Ishikawa (cell line): ENCODE data around the gene FGFBP1.
A peak's percentile ranks its signal among the peaks of the same experiment; 100 is the strongest.

ENCODE experiments used
- CEBPB ChIP-seq: IDR thresholded peaks from 2 replicates; pipeline ENCODE4 v1.6.1; 2012
- CREB1 ChIP-seq: IDR thresholded peaks from 2 replicates; pipeline ENCODE4 v1.6.1; 2012; ENCODE audit warnings: low read depth
- EGR1 ChIP-seq: IDR thresholded peaks from 2 replicates; pipeline ENCODE4 v1.6.1; 2012
- EP300 ChIP-seq: IDR thresholded peaks from 2 replicates; pipeline ENCODE4 v1.6.1; 2012; ENCODE audit warnings: borderline replicate concordance
- FOXM1 ChIP-seq: IDR thresholded peaks from 2 replicates; pipeline ENCODE4 v1.6.1; 2012; ENCODE audit warnings: low read depth, borderline replicate concordance
- MAX ChIP-seq: IDR thresholded peaks from 2 replicates; pipeline ENCODE4 v1.6.1; 2012
- NFIC ChIP-seq: IDR thresholded peaks from 2 replicates; pipeline ENCODE4 v1.6.1; 2012
- RAD21 ChIP-seq: IDR thresholded peaks from 2 replicates; pipeline ENCODE4 v1.6.1; 2012; ENCODE audit warnings: low read depth
- REST ChIP-seq: IDR thresholded peaks from 2 replicates; pipeline ENCODE4 v1.6.1; 2012; ENCODE audit warnings: low read depth, mild to moderate bottlenecking
- TAF1 ChIP-seq: IDR thresholded peaks from 2 replicates; pipeline ENCODE4 v1.6.1; 2012; ENCODE audit warnings: low read depth, mild to moderate bottlenecking
- TCF12 ChIP-seq: IDR thresholded peaks from 2 replicates; pipeline ENCODE4 v1.6.1; 2012; ENCODE audit warnings: low read depth
- TEAD4 ChIP-seq: IDR thresholded peaks from 2 replicates; pipeline ENCODE4 v1.6.1; 2012
- USF1 ChIP-seq: IDR thresholded peaks from 2 replicates; pipeline ENCODE4 v1.6.1; 2012
- YY1 ChIP-seq: IDR thresholded peaks from 2 replicates; pipeline ENCODE4 v1.6.1; 2012; ENCODE audit warnings: low read depth
- ZBTB7A ChIP-seq: IDR thresholded peaks from 2 replicates; pipeline ENCODE4 v1.6.1; 2012; ENCODE audit warnings: low read depth

Gene FGFBP1

GRCh38 chr4:15955670-15956069 is 17.1 kb upstream of the FGFBP1 start:
- TF ChIP-seq RAD21 = peak; percentile 39; the same call in 1 of the 2 replicates
- TF ChIP-seq YY1 = no peak
- TF ChIP-seq USF1 = no peak
- TF ChIP-seq FOXM1 = no peak
- no peak for TF ChIP-seq MAX

- TF ChIP-seq EP300 (no peak), TCF12 (no peak), RAD21 (no peak), CEBPB (no peak), EGR1 (no peak), NFIC (no peak), TAF1 (no peak), YY1 (no peak), FOXM1 (no peak), ZBTB7A (no peak), USF1 (no peak), MAX (no peak), CREB1 (no peak), REST (no peak), TEAD4 (no peak)
Measured at GRCh38 chr4:15953625-15954024, 15.1 kb upstream of the FGFBP1 start.

- no peak for TF ChIP-seq RAD21
- TF ChIP-seq TAF1 = no peak
- TF ChIP-seq REST = no peak
Measured at GRCh38 chr4:15951781-15952180, 13.2 kb upstream of the FGFBP1 start.

GRCh38 chr4:15948826-15949225 is 10.3 kb upstream of the FGFBP1 start:
- TF ChIP-seq USF1 (no peak), MAX (no peak), TAF1 (no peak)

- TF ChIP-seq EP300 (no peak), ZBTB7A (no peak), TAF1 (no peak), YY1 (no peak), RAD21 (no peak), TEAD4 (no peak), MAX (no peak), FOXM1 (no peak), USF1 (no peak), EGR1 (no peak)
Measured at GRCh38 chr4:15947684-15948083, 9.1 kb upstream of the FGFBP1 start.

- TF ChIP-seq CEBPB (no peak), REST (no peak), EGR1 (no peak), ZBTB7A (no peak), FOXM1 (no peak), RAD21 (no peak), CREB1 (no peak), NFIC (no peak)
Measured at GRCh38 chr4:15945516-15945915, 7.0 kb upstream of the FGFBP1 start.
